ENCODE data around the gene RBMS1.
A peak's percentile ranks its signal among the peaks of the same experiment; 100 is the strongest.

Gene RBMS1

DNA sequence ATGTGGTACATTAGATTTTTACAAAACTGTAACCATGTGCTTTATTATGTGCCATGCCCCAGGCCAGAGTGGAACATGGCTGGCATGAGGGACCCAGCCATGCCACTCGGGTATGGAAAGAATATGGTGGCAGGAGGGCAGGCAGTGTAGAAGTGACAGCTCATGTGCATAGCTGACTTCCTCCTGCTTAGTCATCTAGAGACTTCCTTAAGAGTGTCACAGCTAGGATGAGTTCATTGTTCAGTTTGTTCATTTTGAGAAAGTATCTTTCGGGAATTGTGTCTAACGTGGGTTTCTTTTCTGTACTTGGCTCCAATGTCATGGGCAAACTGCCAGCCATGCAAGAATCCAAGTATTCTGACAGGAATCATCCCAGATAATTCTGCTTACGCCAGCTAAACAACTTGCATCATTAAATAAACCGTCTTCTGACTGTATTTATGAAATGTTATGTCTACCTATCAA, 199.2 kb downstream of the RBMS1 start:
- no peak for DNase-seq

DNA sequence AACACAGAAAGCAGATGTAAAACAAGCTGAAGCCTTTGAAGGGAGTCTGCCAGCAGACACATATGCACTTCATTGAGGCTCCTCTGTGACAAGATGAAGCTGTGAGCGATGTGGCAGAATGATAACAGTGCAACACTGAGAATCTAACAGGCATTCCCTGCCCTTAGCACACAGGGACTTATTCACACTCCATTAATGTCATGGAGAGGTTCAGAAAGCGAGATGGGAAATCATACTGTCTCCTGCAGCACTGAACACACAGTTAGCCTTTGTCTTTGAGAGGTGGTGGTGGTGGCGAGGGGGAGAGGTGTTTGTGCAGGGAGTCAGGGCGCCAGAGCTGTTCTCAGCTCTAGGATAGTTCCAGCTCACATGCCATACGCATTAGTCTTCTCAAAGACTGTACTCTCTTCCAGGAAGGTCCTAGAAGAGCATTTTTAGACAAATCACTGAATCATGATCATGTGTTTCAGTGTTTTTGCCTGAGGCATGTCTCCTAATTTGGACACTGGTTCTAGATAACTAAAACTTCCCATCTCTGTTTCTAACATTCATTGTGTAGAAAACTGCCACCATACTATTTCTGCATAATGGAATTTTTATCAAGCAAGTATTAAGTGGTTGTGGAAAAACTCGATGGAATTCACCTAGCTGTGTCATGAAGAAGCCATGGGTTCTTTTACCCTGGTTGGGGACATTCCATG, 200.1 kb downstream of the RBMS1 start:
- DNase-seq: no peak

DNA sequence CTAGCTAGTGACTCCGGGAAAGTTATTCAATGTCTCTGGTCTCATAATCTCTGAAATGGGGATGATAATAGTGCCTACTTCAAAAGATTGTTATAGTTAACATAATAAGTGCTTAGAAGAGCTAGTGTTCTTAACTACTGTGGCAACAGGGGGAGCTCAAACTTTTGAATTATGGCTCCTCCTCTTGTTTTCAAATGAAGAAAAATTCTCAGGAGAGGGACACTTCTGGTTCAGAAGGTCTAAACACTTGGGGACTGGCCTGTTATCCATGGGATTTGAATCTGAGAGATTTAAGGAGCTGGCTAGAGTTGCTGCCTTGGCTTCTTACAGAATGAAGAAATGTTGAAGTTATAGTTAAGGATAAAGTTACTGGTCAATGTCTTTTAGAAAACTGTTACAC, 201.4 kb downstream of the RBMS1 start:
- DNase-seq: no peak

DNA sequence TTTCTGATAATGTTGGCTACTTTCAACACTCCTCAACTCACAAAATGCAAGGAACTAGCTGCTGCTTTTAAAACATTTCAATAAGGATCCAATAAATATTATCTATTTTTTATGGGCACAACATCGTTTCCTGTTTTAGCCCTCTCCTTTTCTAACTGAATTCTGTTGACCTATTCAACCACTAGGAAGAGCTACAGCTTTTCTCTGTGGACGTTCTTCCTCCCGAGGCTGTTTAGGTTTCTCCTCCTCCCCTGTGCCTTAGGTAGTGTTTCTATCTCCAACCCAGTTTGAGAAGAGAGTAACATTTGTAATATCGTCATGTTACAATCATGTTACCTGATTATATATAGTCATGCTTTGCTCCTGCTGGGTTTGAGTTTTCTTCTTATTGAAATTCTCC, 202.2 kb downstream of the RBMS1 start:
- DNase-seq: no peak

DNA sequence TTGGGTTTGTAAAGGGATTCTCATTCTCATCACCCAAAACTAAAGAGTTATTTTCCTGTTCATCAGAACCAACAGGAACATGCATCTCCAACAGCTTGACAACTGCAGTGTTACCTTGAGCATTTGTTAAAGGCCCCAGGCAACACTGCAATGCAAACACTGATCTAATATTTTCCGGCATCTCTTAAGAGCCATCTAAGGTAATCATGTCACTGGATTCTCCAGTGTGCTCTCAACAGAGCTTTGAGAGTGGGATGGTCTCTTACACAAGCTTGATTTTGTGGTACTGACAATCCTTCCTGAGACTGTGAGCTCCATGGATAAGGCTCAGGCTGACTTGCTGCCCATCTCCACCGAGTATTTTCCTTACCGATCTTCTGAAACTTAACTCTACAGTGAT, 203.0 kb downstream of the RBMS1 start:
- DNase-seq: no peak

DNA sequence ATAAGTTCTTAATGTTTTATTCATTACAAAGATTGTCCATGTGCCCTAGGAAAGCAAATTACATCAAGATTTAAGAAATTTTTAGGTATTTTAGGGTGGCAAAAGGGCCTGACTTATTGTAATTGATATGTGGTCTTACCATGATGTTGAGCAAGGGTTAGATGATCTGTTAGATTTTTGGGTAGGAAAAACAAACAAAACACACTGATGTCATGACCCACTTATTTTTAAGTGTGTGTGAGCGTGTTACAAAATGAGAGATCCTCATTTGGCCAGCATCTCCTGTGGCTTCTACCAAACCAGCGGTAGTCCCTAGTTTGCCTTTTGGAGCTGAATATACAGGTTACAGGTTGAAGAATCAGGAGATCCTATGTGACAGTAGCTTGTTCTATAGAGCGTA, 203.8 kb downstream of the RBMS1 start:
- no peak for DNase-seq

DNA sequence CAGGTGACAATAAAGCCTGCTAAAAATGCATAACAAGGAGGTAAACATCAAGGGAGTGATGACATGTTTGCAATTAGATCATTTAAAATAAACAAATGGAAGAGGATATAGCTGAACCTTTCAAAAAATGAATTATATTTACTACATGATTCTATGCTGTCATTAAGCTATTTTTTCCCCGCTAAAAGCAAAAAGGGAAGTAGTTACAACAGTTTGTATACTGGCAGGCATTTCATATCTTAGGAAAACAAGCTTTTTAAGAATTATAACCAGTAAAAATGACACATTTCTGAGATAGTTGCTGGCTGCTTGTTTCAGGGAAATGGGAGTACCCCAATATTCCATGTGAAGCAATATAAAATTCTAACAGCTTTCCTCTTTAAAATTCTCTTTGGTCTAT, 204.5 kb downstream of the RBMS1 start:
- no peak for DNase-seq

DNA sequence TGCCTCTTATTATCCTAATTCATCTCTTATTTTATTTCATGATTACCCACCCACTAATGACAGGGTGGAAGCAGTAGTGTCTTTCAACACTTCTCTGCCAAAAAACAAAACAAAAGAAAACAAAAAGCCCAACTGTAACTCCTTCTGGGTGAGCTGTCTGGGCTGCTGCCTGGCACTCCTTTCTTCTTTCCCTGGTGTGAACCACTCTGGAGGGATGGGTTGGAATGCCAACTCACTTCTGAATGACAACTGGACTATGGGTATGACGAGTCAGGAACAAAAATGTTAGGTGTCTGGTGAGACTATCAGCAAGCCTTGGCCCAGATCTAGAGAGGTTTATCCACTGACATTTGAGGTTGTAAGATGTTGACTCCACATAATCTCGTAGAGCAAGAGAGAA, 205.3 kb downstream of the RBMS1 start:
- DNase-seq: no peak

DNA sequence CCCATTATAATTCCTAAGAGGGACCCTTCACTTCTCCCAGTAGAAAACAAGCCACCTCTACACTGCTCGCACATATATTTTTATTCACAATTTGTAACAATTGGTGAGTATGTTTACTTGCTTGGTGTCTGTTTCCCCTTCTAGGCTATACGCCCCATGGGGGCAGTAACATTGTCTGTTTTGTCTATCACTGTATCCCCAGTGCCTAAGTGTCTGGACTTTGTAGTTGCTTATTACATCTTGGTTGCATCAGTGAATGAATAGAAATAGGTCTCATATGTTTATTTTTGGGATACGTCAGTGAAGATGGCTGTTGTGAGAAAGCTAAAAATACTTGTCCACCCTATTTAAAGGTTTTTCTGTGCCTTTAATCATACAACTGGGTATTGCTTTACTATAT, 206.1 kb downstream of the RBMS1 start:
- no peak for DNase-seq

DNA sequence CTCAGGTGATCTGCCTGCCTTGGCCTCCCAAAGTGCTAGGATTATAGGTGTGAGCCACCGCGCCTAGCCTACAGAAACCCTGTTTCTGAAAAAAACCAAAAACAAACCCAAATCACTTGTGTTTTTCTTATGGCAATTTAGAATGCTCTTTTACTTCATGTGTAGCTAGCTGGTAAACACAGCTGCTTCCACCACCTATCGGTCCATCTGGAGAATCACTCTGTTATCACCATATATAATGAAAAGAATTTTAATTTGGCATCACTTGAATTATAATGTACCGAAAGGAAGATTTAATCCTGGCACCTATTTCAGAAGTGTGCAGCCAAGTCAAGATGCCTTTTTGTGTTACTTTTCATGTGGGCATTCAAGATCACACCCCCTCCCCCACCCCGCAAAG, 207.1 kb downstream of the RBMS1 start:
- DNase-seq: no peak

DNA sequence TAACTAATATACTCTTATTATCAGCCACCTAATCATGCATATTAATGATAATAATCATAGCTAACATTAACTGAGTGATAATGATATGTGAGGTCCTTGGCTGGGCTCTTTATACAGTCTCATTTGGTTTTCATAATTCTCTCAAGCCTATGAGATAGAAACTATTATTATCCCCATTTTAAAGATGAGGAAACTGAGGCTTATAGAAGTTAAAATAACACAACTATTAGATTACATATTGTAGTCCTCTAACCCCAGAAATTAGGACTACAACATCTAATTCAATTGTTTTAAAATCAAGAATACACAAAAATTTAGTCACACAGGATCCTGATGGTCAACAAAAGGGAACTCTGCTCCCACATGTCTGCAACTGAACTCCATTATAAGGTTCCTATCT, 209.9 kb downstream of the RBMS1 start:
- no peak for DNase-seq

DNA sequence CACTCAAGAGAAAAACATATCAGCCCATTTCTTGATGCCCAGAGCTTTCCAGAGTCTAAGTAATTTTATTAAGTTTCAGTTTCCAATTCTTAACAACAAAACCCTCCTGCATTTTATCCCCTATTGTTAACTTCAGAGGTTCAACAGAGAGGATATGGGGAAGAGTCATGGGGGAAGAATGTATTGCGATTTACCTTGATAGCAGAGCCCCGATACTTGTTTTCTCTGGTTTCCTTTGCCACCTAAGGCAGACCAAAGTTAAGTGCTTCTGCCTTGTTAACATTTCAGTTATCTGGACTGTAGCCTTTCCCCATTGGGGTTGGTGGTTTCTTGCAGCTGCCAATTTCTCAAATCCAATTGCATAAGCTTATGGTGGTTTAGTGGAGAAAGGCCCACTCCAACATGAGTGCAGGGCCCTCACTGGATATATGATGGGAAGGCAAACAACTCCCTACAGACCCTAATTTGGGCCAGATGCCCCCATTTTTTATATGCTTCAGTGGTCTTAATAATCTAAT, 211.5 kb downstream of the RBMS1 start:
- DNase-seq: no peak

DNA sequence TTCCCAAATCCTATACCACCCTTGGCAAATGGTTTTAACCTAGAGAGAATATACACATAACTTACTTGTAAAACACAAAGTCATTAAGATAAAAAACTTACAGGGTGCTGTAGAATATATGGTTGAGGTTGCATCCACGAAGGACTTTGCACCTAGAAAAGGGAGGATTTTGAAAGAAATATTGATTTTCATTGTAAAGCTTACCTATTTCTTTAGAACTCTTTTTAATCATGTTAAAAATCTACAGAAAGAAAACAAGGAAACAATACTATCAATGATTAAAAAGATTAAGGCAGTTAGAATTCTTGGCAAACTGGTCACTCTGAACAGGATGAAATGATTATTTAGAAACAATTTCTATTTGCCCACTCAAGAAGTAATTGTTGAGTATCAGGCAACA, 212.4 kb downstream of the RBMS1 start:
- no peak for DNase-seq

DNA sequence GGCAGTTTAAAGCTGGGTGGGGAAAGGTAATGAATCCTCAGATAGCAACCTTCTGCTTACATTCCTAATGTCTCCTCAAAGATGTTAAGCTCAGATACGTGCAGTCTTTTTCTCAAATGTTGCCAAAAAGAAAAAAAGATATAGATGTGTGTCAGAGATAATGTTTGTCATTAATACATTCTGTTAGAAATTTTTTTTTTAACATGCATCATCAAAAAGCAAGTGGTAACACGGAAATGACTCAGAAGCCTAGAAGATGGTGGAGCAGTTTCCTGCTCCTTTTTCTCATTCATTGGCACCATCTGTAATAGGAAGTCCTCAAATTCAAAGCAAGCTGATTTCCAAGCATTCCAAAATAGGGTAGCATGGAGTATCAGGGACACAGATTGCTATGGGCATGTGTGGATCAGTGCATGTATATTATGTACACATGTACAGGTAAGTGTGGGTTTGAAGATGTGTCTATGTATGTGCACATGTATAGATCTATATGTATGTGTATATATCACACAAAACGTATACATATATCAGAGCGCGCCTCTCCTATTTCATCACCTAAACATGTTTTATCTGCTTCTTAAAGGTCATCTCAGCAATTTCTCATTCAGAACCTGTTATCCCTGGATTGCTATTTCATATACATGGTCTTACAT, 213.7 kb downstream of the RBMS1 start:
- no peak for DNase-seq

DNA sequence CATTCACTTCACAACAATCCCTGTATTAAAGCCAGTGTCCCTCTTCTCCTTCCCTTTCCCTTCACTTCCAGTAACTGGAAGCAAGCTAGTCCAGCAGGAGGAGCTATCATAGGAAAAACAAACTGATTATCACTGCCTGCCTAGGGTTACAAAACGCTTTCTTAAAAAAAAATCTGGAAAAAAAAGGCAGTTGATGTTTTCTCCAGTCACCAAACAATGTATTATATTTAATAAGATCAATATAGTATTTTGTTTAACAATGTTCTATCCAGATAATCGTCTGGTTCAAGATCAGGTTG, 214.8 kb downstream of the RBMS1 start:
- DNase-seq: no peak

DNA sequence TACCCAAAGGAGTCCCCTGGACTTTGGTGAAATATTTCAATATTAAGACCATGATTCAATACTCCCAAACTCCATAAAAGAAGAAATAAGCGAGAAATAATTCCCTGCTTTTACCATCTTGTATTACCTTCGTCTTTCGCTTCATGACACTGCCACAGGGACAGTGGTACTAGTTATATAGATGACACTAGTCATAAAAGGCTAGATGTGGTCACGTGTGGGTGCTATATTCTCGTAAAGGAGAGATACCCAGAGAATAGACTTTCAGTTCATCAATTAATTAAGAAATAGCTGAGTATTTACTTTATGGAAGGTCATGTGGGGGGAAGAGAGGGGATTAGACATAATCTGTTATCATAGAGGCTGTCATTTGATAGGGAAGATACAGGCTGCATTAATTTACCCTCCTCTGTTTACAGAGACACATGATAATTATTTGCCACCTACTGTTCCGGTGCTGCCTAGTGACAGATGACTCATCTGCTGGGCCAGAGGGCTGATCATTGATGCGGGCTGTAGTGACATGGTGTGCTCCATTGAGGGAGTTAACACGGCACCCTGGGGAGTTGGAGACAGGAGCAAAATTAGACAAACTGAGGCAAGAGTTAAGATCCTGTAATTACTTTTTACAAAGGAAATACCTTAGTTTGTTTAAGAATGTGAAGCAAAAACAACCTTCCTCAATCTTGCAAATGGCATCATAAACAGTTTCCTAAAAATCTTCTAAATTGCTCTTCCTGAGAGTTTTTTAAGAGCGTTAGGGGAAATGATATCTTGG, 215.3 kb downstream of the RBMS1 start:
- no peak for DNase-seq

DNA sequence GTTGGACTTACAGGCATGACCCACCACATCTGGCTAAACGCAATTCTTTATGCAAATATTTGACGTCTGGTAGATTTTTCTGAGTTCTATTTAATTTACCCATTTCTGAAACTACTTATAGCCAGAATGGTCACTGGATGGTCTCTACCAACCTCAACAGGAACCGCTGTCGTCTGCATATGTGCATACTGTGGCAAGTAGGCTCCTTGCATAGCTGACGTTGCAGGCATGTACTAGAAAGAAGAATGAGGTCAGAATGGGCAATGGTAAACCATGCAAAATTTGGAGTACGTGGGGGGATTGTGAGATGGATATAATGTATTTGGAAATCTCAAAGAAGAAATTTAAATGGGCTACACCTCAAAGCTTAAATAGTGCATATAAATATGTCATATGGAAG, 216.5 kb downstream of the RBMS1 start:
- DNase-seq: no peak

DNA sequence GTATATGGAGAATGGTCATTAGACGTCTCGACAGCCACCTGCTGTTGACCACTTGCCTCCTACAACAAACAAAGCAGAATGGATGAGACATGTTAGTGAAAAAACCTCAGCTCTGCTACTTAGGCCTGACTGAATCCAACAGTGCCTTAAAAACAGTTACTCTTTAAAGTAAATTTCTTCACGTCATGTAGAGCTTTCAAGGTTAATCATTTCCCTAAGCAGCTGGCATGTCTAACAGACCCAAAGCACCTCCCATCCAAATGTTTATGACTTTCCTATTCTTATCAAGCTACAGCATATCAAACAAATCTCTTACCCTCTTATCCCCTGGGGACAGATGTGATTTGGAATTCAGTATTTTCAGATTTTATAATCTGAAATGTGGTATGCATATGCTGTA, 218.0 kb downstream of the RBMS1 start:
- no peak for DNase-seq

DNA sequence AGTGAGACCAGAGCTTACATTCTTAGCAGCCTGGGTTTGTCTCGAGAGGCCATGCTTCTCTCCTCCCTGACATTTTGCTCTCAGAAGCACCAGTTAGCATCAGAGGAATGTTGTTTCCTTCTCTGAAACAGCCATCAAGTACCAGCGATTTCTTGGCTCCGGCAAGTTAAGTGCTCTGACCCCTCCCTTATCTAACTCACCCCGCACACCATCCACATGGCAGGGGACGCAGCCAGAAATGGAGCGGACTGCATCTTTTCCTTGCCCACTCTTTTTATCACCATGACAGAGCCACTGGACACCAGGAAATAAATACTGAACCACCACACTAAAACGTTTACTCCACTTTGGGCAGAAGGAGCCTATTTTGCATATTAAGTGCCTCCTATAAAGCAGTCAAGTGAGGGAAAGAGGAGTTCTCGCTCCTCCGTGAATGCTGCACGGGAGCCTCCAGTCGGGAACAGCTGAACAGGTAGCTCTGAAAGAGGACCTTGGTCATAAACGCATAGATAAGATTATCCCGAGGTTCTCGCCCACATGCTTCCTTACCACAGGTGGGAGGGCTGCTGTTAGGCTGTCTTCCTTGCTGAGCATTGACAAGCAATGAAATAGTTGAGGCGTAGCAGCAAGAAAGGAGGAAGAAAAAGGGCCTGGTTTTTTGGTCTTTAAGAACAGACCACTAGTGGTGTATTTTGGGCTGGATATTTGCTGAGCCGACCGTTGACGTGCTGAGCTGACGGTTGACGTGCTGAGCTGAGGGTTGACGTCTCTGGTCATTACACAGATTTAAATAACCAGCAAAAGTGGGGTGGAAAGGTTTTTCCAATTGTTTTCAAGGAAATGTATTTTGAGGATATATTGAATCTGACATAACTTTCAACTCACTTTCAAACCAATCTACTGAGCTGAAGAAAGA, 222.2 kb downstream of the RBMS1 start:
- DNase-seq: no peak

DNA sequence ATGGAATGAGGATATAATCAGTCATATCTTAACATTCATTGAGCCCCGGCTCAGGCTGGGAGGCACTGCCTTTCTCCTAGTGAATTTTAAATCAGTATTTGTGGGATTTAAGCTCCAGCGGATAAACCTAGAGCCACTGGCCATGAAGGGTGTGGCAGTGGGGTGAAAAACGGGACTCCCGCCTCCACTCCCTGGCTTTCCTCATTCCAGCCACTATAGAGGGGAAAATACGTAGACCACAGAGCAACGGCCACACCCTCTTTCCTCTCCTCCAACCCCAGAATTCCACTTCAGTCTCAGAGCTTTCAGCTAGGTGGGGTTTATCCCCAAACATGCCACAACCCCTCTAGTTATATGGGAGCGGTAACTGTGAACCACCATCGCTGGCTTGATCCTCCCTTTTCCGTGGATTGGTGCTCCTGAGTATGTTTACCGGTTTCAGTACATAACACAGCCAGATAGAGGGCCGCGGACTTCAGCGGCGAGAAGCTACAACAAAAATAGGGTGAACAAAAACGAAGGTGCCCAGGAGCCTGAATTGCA, 223.0 kb downstream of the RBMS1 start:
- no peak for DNase-seq

DNA sequence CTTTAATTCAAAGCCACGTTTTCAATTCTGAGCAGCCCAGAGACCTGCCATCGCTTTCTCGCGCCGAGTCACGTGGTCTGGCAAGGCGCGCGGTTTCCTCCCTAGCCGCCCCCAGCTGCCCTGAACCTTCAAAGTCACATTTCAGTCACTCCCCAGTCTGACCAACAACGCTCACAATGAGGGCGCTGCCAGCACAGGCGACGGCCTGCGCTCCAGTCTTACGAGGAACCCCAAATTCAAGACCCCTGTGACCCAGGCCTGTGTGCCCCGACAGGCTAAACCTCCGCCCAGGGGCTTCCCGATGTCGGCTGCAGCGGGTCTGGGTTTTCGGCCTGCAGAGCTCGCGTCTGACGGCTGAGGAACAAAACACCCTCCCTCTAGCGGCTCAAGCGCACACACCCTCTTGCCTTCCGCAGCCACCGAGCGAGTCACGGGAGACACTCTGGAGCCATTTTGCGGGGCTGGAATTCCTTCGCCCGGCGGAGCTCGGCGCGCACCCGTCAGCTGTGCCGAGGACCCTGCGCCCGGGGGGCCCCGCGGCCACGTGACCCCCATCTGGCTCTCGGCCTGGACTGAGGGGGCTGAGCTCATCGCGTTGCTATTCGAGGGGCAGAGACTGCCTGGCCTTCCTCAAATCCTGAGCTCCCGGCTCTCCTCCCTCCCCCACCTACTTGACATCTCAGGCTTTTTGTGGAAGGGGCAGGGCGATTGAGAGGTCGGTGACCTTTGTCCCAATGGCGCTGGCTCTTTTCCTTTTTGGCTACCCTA, 223.6 kb downstream of the RBMS1 start:
- DNase-seq: peak; percentile 62

DNA sequence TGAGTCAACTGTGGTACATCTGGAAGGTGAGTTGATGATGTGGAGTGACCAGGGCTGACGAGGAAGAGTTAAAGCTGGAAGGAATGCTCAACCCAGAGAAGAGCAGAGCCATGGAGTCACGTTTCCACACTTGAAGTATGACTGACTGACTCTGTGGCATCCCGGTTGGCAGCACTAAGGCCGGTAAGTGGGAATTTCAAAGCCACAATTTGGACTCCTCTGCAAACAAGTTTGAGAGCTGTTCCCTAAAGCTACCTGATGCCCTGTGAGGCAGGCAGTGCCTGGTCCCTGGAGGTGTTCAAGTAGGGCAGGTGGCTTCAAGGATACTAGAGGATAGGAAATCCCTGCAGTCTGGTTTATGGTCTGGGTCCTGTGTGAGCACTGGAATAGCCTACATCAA, 224.2 kb downstream of the RBMS1 start:
- DNase-seq: no peak
